Uterus (tissue), 2 donors: ENCODE data around the gene DNAL1.

Experiments used
- POLR2A ChIP-seq, 2 donors: fragments of 450-650 bp; IDR thresholded peaks; one replicate each; pipeline ENCODE4 v1.6.1; 2016; ENCODE audit warnings: antibody characterized with exemption in 2 of 2, mild to moderate bottlenecking in 1 of 2, moderate library complexity in 1 of 2
- TF ChIP-seq, protein P1 (sequence below), 4 experiments: fragments of 200-600 bp in 2 of 4; fragments of 450-650 bp in 2 of 4; sonication (generic) in 2 of 4; IDR thresholded peaks; one replicate each; pipeline ENCODE4 v1.5.1; 2016 to 2019; ENCODE audit warnings: antibody characterized with exemption in 4 of 4, mild to moderate bottlenecking in 2 of 4, moderate library complexity in 1 of 4

GRCh38 chr14:73700325-73700724, 55.5 kb downstream of the DNAL1 start:
- TF ChIP-seq, protein P1, sequence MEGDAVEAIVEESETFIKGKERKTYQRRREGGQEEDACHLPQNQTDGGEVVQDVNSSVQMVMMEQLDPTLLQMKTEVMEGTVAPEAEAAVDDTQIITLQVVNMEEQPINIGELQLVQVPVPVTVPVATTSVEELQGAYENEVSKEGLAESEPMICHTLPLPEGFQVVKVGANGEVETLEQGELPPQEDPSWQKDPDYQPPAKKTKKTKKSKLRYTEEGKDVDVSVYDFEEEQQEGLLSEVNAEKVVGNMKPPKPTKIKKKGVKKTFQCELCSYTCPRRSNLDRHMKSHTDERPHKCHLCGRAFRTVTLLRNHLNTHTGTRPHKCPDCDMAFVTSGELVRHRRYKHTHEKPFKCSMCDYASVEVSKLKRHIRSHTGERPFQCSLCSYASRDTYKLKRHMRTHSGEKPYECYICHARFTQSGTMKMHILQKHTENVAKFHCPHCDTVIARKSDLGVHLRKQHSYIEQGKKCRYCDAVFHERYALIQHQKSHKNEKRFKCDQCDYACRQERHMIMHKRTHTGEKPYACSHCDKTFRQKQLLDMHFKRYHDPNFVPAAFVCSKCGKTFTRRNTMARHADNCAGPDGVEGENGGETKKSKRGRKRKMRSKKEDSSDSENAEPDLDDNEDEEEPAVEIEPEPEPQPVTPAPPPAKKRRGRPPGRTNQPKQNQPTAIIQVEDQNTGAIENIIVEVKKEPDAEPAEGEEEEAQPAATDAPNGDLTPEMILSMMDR (IDR thresholded peaks at IDR 0.05), result no peak
- no peak for TF ChIP-seq POLR2A (IDR thresholded peaks at IDR 0.05)
